K562 (cell line): ENCODE measurements around the gene NCOA6. TPM values are rescaled to one million over a fixed set of nuclear protein-coding genes. Genes with fewer than 3 reads are reported as not detected.

ENCODE experiments used
- ATF3 ChIP-seq, 2 experiments: fragments of 450-650 bp in 1 of 2; sonication (generic) in 1 of 2; formaldehyde crosslinking in 1 of 2; IDR thresholded peaks in 1 of 2; conservative IDR thresholded peaks in 1 of 2; 2 replicates each; pipeline versions ENCODE4 v1.6.1 to v1.8.1; 2016 to 2023; ENCODE audit warnings: mild to moderate bottlenecking in 2 of 2, moderate library complexity in 2 of 2, inconsistent platforms in 1 of 2, missing genetic modification reagents in 1 of 2
- BHLHE40 ChIP-seq: IDR thresholded peaks from 2 replicates; pipeline ENCODE4 v1.6.1; 2011; ENCODE audit warnings: low read length, improper control_type of control experiment
- CEBPG ChIP-seq, 3 experiments: fragments of 200-800 bp in 1 of 3; sonication (Bioruptor generic) in 1 of 3; sonication (generic) in 1 of 3; formaldehyde crosslinking in 1 of 3; IDR thresholded peaks in 2 of 3; conservative IDR thresholded peaks in 1 of 3; 2 replicates each; pipeline versions ENCODE4 v1.6.1 to v1.8.0; 2016 to 2022; ENCODE audit warnings: missing compliant biosample characterization in 2 of 3, missing genetic modification characterization in 2 of 3, mild to moderate bottlenecking in 1 of 3, missing genetic modification reagents in 1 of 3
- CHCHD3 ChIP-seq: fragments of 250-450 bp; sonication (Bioruptor Pico); IDR thresholded peaks from 2 replicates; pipeline ENCODE4 v2.1.2; 2022; ENCODE audit warnings: mild to moderate bottlenecking
- CREB5 ChIP-seq: fragments of 250-450 bp; sonication (Bioruptor Pico); IDR thresholded peaks from 2 replicates; pipeline ENCODE4 v1.5.0; 2020; ENCODE audit warnings: mild to moderate bottlenecking
- DMBX1 ChIP-seq: fragments of 250-450 bp; sonication (Bioruptor Pico); IDR thresholded peaks from 2 replicates; pipeline ENCODE4 v1.8.0; 2022; ENCODE audit warnings: inconsistent platforms, mild to moderate bottlenecking, moderate library complexity, borderline replicate concordance
- FOXM1 ChIP-seq, 2 experiments: fragments of 450-650 bp in 1 of 2; sonication (generic) in 1 of 2; formaldehyde crosslinking in 1 of 2; IDR thresholded peaks; 2 replicates each; pipeline versions ENCODE4 v1.6.1 to v1.9.0; 2017 to 2022; ENCODE audit warnings: low read depth in 2 of 2, mild to moderate bottlenecking in 2 of 2, missing genetic modification reagents in 1 of 2, moderate library complexity in 1 of 2
- HDAC2 ChIP-seq: fragments of 450-650 bp; IDR thresholded peaks from 2 replicates; pipeline ENCODE4 v1.6.1; 2016; ENCODE audit warnings: mild to moderate bottlenecking
- HDAC3 ChIP-seq: fragments of 450-650 bp; IDR thresholded peaks from 2 replicates; pipeline ENCODE4 v1.6.1; 2018; ENCODE audit warnings: borderline replicate concordance, mild to moderate bottlenecking, moderate library complexity; ENCODE audit not compliant: partially characterized antibody
- ID3 ChIP-seq, 2 experiments: fragments of 250-450 bp in 1 of 2; fragments of 450-650 bp in 1 of 2; sonication (Bioruptor Pico) in 1 of 2; IDR thresholded peaks; 2 replicates each; pipeline versions ENCODE4 v1.6.1 to v1.8.0; 2016 to 2021; ENCODE audit warnings: mild to moderate bottlenecking in 2 of 2, moderate library complexity in 2 of 2, missing compliant biosample characterization in 1 of 2, missing genetic modification characterization in 1 of 2
- ILF3 ChIP-seq: fragments of 450-650 bp; IDR thresholded peaks from 2 replicates; pipeline ENCODE4 v1.6.1; 2018; ENCODE audit warnings: antibody characterized with exemption, mild to moderate bottlenecking, moderate library complexity, borderline replicate concordance
- NONO ChIP-seq, 2 experiments: fragments of 200-400 bp in 1 of 2; fragments of 450-650 bp in 1 of 2; formaldehyde crosslinking in 1 of 2; IDR thresholded peaks; 2 replicates each; pipeline ENCODE4 v1.6.1; 2017; ENCODE audit warnings: low read depth in 2 of 2, mild to moderate bottlenecking in 2 of 2, moderate library complexity in 2 of 2, low read length in 1 of 2
- PKNOX1 ChIP-seq: fragments of 450-650 bp; IDR thresholded peaks from 2 replicates; pipeline ENCODE4 v1.6.1; 2016
- RBM25 ChIP-seq: fragments of 200-400 bp; formaldehyde crosslinking; IDR thresholded peaks from 2 replicates; pipeline ENCODE4 v1.6.1; 2018; ENCODE audit warnings: low read length, low read depth, moderate library complexity; ENCODE audit not compliant: severe bottlenecking
- RNF2 ChIP-seq: sonication (generic); IDR thresholded peaks from 2 replicates; pipeline ENCODE4 v1.6.1; 2016
- SMARCA4 ChIP-seq: fragments of 450-650 bp; IDR thresholded peaks from 2 replicates; pipeline ENCODE4 v1.6.1; 2016
- TRIM24 ChIP-seq, 2 experiments: fragments of 450-650 bp; IDR thresholded peaks; 2 replicates each; pipeline ENCODE4 v1.6.1; 2016
- ZHX1 ChIP-seq: fragments of 150-350 bp; conservative IDR thresholded peaks from 2 replicates; pipeline ENCODE4 v1.6.1; 2014; ENCODE audit warnings: low read length
- ZNF121 ChIP-seq: sonication (generic); formaldehyde crosslinking; conservative IDR thresholded peaks from 2 replicates; pipeline ENCODE4 v1.8.0; 2022; ENCODE audit warnings: missing genetic modification reagents
- polyA plus RNA-seq, 8 experiments: library from polyadenylated mRNA; depleted of rRNA in 4 of 8; stranded (reverse) in 5 of 8; unstranded in 3 of 8; fragments of >200 nt; fragmentation: Nextera tagmentation in 2 of 8; fragmentation: Illumina TruSeq in 1 of 8; extraction: Ambion mirVana in 2 of 8; extraction: Trizol in 1 of 8; gene quantifications; 2 replicates each; pipeline versions ENCODE4 v1.2.1 to v1.2.3, GENCODE V29; 2011 to 2014; ENCODE audit warnings: inconsistent platforms in 1 of 8, missing spikeins in 1 of 8
- total RNA-seq, 7 experiments: library from RNA; depleted of rRNA in 6 of 7; stranded (reverse); fragments of >200 nt in 6 of 7; fragmentation: Illumina TruSeq in 2 of 7; extraction: Trizol in 2 of 7; gene quantifications; 2 replicates each; pipeline versions ENCODE4 v1.2.1 to v1.2.3, GENCODE V29; 2011 to 2021; ENCODE audit warnings: low replicate concordance in 1 of 7

Gene NCOA6
- total and polyA plus RNA-seq, 9 of the 15 experiments (the other 6 are each of a cell fraction or from before 2014, with no cell fraction given) = 6.1 to 25.0 (median 9.5) TPM

GRCh38 chr20:34713194-34713943 is 112.1 kb downstream of the NCOA6 start (continued):
- TF ChIP-seq TRIM24 (IDR thresholded peaks at IDR 0.05) (peak; percentile 88 to 89), NONO (IDR thresholded peaks at IDR 0.05; ENCODE audit: low read depth in 2 of 2, low read length in 1 of 2) (no peak), ZNF121 (CRISPR knock-in tag) (no peak), CHCHD3 (CRISPR knock-in tag) (no peak), ZHX1 (no peak), ATF3 (IDR thresholded peaks at IDR 0.05) (peak; percentile 98), ATF3 (CRISPR knock-in tag; conservative IDR thresholded peaks at IDR 0.05) (peak; percentile 91), RNF2 (peak; percentile 68; the same call in 1 of the 2 replicates), BHLHE40 (peak; percentile 66), ILF3 (peak; percentile 89; the same call in 1 of the 2 replicates), DMBX1 (peak; percentile 4; the same call in 1 of the 2 replicates), RBM25 (no peak), HDAC3 (peak; percentile 62), PKNOX1 (peak; percentile 70), CREB5 (CRISPR knock-in tag) (no peak), HDAC2 (peak; percentile 96), SMARCA4 (peak; percentile 100), ID3 (CRISPR knock-in tag; IDR thresholded peaks at IDR 0.05) (no peak), ID3 (tag; IDR thresholded peaks at IDR 0.05) (no peak), FOXM1 (IDR thresholded peaks at IDR 0.05; ENCODE audit: low read depth) (peak; percentile 87), FOXM1 (CRISPR knock-in tag; IDR thresholded peaks at IDR 0.05; ENCODE audit: low read depth) (no peak), CEBPG (CRISPR knock-in tag; IDR thresholded peaks at IDR 0.05) (0 out of 2 replicates have a peak, but pooled peaks have one; percentile 18), CEBPG (tag; conservative IDR thresholded peaks at IDR 0.05 in 1 of 2, IDR thresholded peaks at IDR 0.05 in 1 of 2) (no peak)
